GM23338 (cell line): ENCODE measurements around the gene PNPLA7. TPM values are rescaled to one million over a fixed set of nuclear protein-coding genes. Genes with fewer than 3 reads are reported as not detected.

Source experiments
- ATAC-seq: fragments of 200-7000 bp; cut with Tn5 transposase; 3 replicates; pipeline ENCODE4 v1.9.1; 2020
- DNase-seq: peaks from one replicate; pipeline ENCODE4 v3.0.0-alpha.2; 2015; ENCODE audit warnings: low spot score
- H2AFZ ChIP-seq: fragments of 200-600 bp; sonication (generic); 2 replicates; pipeline ENCODE4 v1.8.0; 2016; ENCODE audit warnings: antibody characterized with exemption, mild to moderate bottlenecking, moderate library complexity
- H3F3A ChIP-seq: fragments of 200-600 bp; sonication (generic); replicated peaks from 2 replicates; pipeline ENCODE4 v1.8.0; 2017; ENCODE audit warnings: antibody characterized with exemption, mixed run types, low read depth
- H3K27ac ChIP-seq: fragments of 200-600 bp; sonication (generic); 2 replicates; pipeline ENCODE4 v1.6.1; 2016; ENCODE audit warnings: low read depth
- H3K27me3 ChIP-seq: fragments of 200-600 bp; sonication (generic); 2 replicates; pipeline ENCODE4 v1.8.0; 2016; ENCODE audit warnings: mild to moderate bottlenecking, mixed run types, moderate library complexity; ENCODE audit not compliant: insufficient read depth
- H3K36me3 ChIP-seq: fragments of 200-600 bp; sonication (generic); 2 replicates; pipeline ENCODE4 v1.8.0; 2016; ENCODE audit warnings: mild to moderate bottlenecking; ENCODE audit not compliant: insufficient read depth
- H3K4me1 ChIP-seq: fragments of 200-600 bp; sonication (generic); 2 replicates; pipeline ENCODE4 v1.8.0; 2016; ENCODE audit warnings: mild to moderate bottlenecking, moderate library complexity; ENCODE audit not compliant: insufficient read depth
- H3K4me2 ChIP-seq: fragments of 200-600 bp; sonication (generic); 2 replicates; pipeline ENCODE4 v1.7.1; 2017; ENCODE audit warnings: mixed run types
- H3K4me3 ChIP-seq: fragments of 200-600 bp; sonication (generic); 2 replicates; pipeline ENCODE4 v1.6.1; 2016; ENCODE audit warnings: mixed run types
- H3K79me2 ChIP-seq: fragments of 200-600 bp; sonication (generic); replicated peaks from 2 replicates; pipeline ENCODE4 v1.8.0; 2017; ENCODE audit warnings: mild to moderate bottlenecking; ENCODE audit not compliant: insufficient read depth
- H3K9me2 ChIP-seq: fragments of 200-600 bp; sonication (generic); 2 replicates; pipeline ENCODE4 v1.8.0; 2017; ENCODE audit not compliant: insufficient read depth
- H4K20me1 ChIP-seq: fragments of 200-600 bp; sonication (generic); replicated peaks from 2 replicates; pipeline ENCODE4 v1.8.0; 2017; ENCODE audit warnings: mild to moderate bottlenecking; ENCODE audit not compliant: insufficient read depth
- H3K27ac Mint-ChIP-seq: 2 replicates; pipeline ENCODE4 v1.8.0; 2020; ENCODE audit warnings: inconsistent platforms, mild to moderate bottlenecking, moderate library complexity, mixed read lengths
- H3K27me3 Mint-ChIP-seq: 3 replicates; pipeline ENCODE4 v1.8.0; 2022; ENCODE audit warnings: low read depth, mild to moderate bottlenecking, moderate library complexity, mixed read lengths, inconsistent platforms; ENCODE audit not compliant: insufficient read depth, poor library complexity
- H3K36me3 Mint-ChIP-seq: 3 replicates; pipeline ENCODE4 v1.8.0; 2021; ENCODE audit warnings: low read depth, mild to moderate bottlenecking, inconsistent platforms, moderate library complexity, mixed read lengths
- H3K4me1 Mint-ChIP-seq: 3 replicates; pipeline ENCODE4 v1.8.0; 2020; ENCODE audit warnings: mild to moderate bottlenecking, inconsistent platforms, mixed read lengths
- H3K4me3 Mint-ChIP-seq: 3 replicates; pipeline ENCODE4 v1.8.0; 2021; ENCODE audit warnings: moderate library complexity, mild to moderate bottlenecking, inconsistent platforms, mixed read lengths
- H3K9me3 Mint-ChIP-seq: 3 replicates; pipeline ENCODE4 v1.8.0; 2020; ENCODE audit warnings: moderate library complexity, mild to moderate bottlenecking, inconsistent platforms, mixed read lengths
- CREB1 ChIP-seq: fragments of 250-450 bp; sonication (Bioruptor Pico); IDR thresholded peaks from 2 replicates; pipeline ENCODE4 v1.5.0; 2020; ENCODE audit warnings: low read depth, mild to moderate bottlenecking, moderate library complexity
- CTCF ChIP-seq, 2 experiments: fragments of 200-600 bp in 1 of 2; sonication (generic) in 1 of 2; conservative IDR thresholded peaks; 2 replicates each; pipeline versions ENCODE4 v1.5.1 to v1.6.1; 2016 to 2017; ENCODE audit warnings: antibody characterized with exemption in 2 of 2, low read depth in 2 of 2, mild to moderate bottlenecking in 2 of 2, moderate library complexity in 1 of 2
- ETS1 ChIP-seq: IDR thresholded peaks from 2 replicates; pipeline ENCODE4 v1.6.1; 2016; ENCODE audit warnings: antibody characterized with exemption
- EZH2 ChIP-seq: fragments of 200-600 bp; sonication (generic); IDR thresholded peaks from one replicate; pipeline ENCODE4 v1.8.0; 2017; ENCODE audit warnings: antibody characterized with exemption, mild to moderate bottlenecking, low read depth; ENCODE audit not compliant: unreplicated experiment
- EZH2phosphoT487 ChIP-seq: fragments of 200-600 bp; sonication (generic); IDR thresholded peaks from one replicate; pipeline ENCODE4 v1.8.1; 2018; ENCODE audit warnings: antibody characterized with exemption; ENCODE audit not compliant: unreplicated experiment
- NANOG ChIP-seq: IDR thresholded peaks from 2 replicates; pipeline ENCODE4 v1.6.1; 2016; ENCODE audit warnings: antibody characterized with exemption, borderline replicate concordance
- STAT1 ChIP-seq: IDR thresholded peaks from one replicate; pipeline ENCODE4 v1.6.1; 2016; ENCODE audit warnings: antibody characterized with exemption; ENCODE audit not compliant: unreplicated experiment
- ZNF331 ChIP-seq: fragments of 250-450 bp; sonication (Bioruptor Pico); IDR thresholded peaks from 2 replicates; pipeline ENCODE4 v1.5.0; 2020; ENCODE audit warnings: low read depth, mild to moderate bottlenecking, moderate library complexity
- polyA plus RNA-seq: library from polyadenylated mRNA; unstranded; fragments of >200 nt; fragmentation: Nextera tagmentation; extraction: Ambion mirVana; gene quantifications from 2 replicates; pipeline ENCODE4 v1.2.1, GENCODE V29; 2016
- total RNA-seq: library from RNA; depleted of rRNA; stranded (reverse); fragments of >200 nt; shearing (Covaris generic); gene quantifications from 2 replicates; pipeline ENCODE4 v1.2.3, GENCODE V29; 2014
- TF ChIP-seq, protein P1 (sequence below): IDR thresholded peaks from one replicate; pipeline ENCODE4 v1.6.1; 2018; ENCODE audit warnings: antibody characterized with exemption; ENCODE audit not compliant: unreplicated experiment

The PNPLA7 gene
- total and polyA plus RNA-seq, 2 experiments from 2014 or later = 0.45 to 0.80 TPM

DNA sequence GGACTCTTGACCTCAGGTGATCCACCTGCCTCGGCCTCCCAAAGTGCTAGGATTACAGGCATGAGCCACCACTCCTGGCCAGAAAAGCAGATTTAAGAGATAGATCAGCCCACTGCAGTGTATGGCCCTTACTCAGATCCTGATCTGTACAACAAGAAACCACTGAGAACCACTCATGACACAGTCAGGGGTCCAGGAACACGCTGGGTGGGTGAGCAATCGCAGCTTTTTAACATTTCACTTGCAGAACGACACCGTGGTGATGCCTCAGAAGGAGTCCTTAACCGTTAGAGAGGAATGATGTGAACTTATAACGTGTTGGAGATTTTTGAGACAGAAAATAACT is 45.8 kb downstream of the PNPLA7 start:
- TF ChIP-seq CREB1 (CRISPR knock-in tag) (no peak), NANOG (no peak), EZH2 (no peak)
- peaks cover 32% of the 10 kb centered on the region for H3K36me3 Mint-ChIP-seq
- H3K9me3 Mint-ChIP-seq = peaks cover 88% of the 10 kb centered on the region
- H3K36me3 ChIP-seq = no peaks in the 10 kb centered on the region
- H3K27me3 ChIP-seq = no peaks in the 10 kb centered on the region
- H3K4me2 ChIP-seq = no peak overlapping the region
- H3K4me1 Mint-ChIP-seq = peaks cover 2% of the 10 kb centered on the region; the same call in 1 of the 3 replicates
- no peak overlapping the region for H3K4me3 Mint-ChIP-seq
- H2AFZ ChIP-seq = no peak overlapping the region
- no peaks in the 10 kb centered on the region for H3K79me2 ChIP-seq
- no peak overlapping the region for H3K4me3 ChIP-seq
- ATAC-seq = no peak
- H3K27ac Mint-ChIP-seq = no peak overlapping the region
- no peaks in the 10 kb centered on the region for H3F3A ChIP-seq
- no peaks in the 10 kb centered on the region for H4K20me1 ChIP-seq
- H3K27me3 Mint-ChIP-seq = peaks cover 38% of the 10 kb centered on the region
- no peaks in the 10 kb centered on the region for H3K4me1 ChIP-seq
- DNase-seq = no peak
- H3K9me2 ChIP-seq = no peaks in the 10 kb centered on the region
- no peak overlapping the region for H3K27ac ChIP-seq

GRCh38 chr9:137502008-137502911 is 47.9 kb downstream of the PNPLA7 start:
- Histone ChIP-seq H3K4me2 (no peak overlapping the region), H3K4me3 (no peak overlapping the region), H3K9me2 (no peaks in the 10 kb centered on the region), H3K27ac (no peak overlapping the region), H2AFZ (no peak overlapping the region), H3K36me3 (no peaks in the 10 kb centered on the region), H3K4me1 (no peaks in the 10 kb centered on the region), H4K20me1 (no peaks in the 10 kb centered on the region), H3K27me3 (no peaks in the 10 kb centered on the region), H3K79me2 (no peaks in the 10 kb centered on the region), H3F3A (no peaks in the 10 kb centered on the region)
- peaks cover 38% of the 10 kb centered on the region for H3K27me3 Mint-ChIP-seq
- H3K36me3 Mint-ChIP-seq = peaks cover 36% of the 10 kb centered on the region
- peaks cover 87% of the 10 kb centered on the region for H3K9me3 Mint-ChIP-seq
- H3K4me1 Mint-ChIP-seq = peaks cover 2% of the 10 kb centered on the region; the same call in 1 of the 3 replicates
- peak overlapping the region; percentile 54 for H3K4me3 Mint-ChIP-seq
- no peak; the same call in 2 of the 3 replicates for ATAC-seq
- no peak for DNase-seq
- no peak overlapping the region for H3K27ac Mint-ChIP-seq
- TF ChIP-seq ZNF331 (CRISPR knock-in tag) (no peak), CREB1 (CRISPR knock-in tag) (no peak), EZH2 (no peak), ETS1 (no peak), NANOG (no peak), CTCF (conservative IDR thresholded peaks at IDR 0.05; ENCODE audit: low read depth in 2 of 2) (no peak), EZH2phosphoT487 (no peak), STAT1 (no peak)
- TF ChIP-seq, protein P1, sequence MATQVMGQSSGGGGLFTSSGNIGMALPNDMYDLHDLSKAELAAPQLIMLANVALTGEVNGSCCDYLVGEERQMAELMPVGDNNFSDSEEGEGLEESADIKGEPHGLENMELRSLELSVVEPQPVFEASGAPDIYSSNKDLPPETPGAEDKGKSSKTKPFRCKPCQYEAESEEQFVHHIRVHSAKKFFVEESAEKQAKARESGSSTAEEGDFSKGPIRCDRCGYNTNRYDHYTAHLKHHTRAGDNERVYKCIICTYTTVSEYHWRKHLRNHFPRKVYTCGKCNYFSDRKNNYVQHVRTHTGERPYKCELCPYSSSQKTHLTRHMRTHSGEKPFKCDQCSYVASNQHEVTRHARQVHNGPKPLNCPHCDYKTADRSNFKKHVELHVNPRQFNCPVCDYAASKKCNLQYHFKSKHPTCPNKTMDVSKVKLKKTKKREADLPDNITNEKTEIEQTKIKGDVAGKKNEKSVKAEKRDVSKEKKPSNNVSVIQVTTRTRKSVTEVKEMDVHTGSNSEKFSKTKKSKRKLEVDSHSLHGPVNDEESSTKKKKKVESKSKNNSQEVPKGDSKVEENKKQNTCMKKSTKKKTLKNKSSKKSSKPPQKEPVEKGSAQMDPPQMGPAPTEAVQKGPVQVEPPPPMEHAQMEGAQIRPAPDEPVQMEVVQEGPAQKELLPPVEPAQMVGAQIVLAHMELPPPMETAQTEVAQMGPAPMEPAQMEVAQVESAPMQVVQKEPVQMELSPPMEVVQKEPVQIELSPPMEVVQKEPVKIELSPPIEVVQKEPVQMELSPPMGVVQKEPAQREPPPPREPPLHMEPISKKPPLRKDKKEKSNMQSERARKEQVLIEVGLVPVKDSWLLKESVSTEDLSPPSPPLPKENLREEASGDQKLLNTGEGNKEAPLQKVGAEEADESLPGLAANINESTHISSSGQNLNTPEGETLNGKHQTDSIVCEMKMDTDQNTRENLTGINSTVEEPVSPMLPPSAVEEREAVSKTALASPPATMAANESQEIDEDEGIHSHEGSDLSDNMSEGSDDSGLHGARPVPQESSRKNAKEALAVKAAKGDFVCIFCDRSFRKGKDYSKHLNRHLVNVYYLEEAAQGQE = no peak
